GM18951 (cell line): ENCODE measurements around the gene GGACT.

Source experiments
- POLR2A ChIP-seq: IDR thresholded peaks from 4 replicates; pipeline ENCODE4 v1.6.1; 2011; ENCODE audit warnings: mild to moderate bottlenecking; ENCODE audit not compliant: insufficient read length, insufficient read depth; ENCODE audit errors: extremely low read depth
- in situ Hi-C: fragments of 300-500 bp; cut with MboI; formaldehyde crosslinking; loops from one replicate; pipeline ENCODE4 v1.12.0; 2022; ENCODE audit warnings: low sequenced_read_pairs, mixed read lengths, inconsistent platforms; ENCODE audit not compliant: unreplicated experiment

Gene GGACT

GRCh38 chr13:100560498-100561157 lies 28.0 kb downstream of the GGACT start:
- no peak for TF ChIP-seq POLR2A
- in situ Hi-C loops = loop anchor here (10.0 kb wide), 1 partner anchor 564 kb away; no protein-coding TSS in a partner anchor

DNA sequence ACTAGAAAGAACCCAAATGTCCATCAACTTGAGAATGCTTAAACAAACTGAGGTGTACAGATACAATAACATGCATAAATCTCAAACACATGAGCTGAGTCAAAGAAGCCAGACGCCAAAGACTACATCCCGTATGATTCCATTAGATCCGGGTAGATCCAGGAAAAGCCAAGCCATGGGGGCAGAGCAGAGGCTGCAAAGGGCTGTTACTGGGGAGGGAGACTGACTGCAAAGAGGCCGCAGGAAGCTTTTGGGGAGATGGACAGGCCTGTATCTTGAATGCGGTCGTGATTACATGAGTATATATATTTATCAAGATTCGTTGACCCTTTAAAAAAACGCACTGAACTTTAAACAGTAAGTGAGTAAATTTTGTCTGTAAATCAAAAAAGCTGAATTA lies 28.7 kb downstream of the GGACT start:
- in situ Hi-C loops = loop anchor here (10.0 kb wide), 1 partner anchor 565 kb away; no protein-coding TSS in a partner anchor
- no peak for TF ChIP-seq POLR2A

- no peak for TF ChIP-seq POLR2A
- in situ Hi-C loops = no loop called here
Observed at GRCh38 chr13:100552755-100553154, 35.8 kb downstream of the GGACT start.

GRCh38 chr13:100549316-100549715 lies 39.3 kb downstream of the GGACT start:
- no peak for TF ChIP-seq POLR2A
- in situ Hi-C loops = no loop called here

- TF ChIP-seq POLR2A = no peak
- in situ Hi-C loops = no loop called here
Observed at GRCh38 chr13:100547791-100548201, 40.8 kb downstream of the GGACT start.

GRCh38 chr13:100546713-100547405 lies 41.7 kb downstream of the GGACT start:
- in situ Hi-C loops = no loop called here
- TF ChIP-seq POLR2A = no peak

- in situ Hi-C loops = no loop called here
- no peak for TF ChIP-seq POLR2A
Observed at GRCh38 chr13:100545684-100546061, 42.9 kb downstream of the GGACT start.

DNA sequence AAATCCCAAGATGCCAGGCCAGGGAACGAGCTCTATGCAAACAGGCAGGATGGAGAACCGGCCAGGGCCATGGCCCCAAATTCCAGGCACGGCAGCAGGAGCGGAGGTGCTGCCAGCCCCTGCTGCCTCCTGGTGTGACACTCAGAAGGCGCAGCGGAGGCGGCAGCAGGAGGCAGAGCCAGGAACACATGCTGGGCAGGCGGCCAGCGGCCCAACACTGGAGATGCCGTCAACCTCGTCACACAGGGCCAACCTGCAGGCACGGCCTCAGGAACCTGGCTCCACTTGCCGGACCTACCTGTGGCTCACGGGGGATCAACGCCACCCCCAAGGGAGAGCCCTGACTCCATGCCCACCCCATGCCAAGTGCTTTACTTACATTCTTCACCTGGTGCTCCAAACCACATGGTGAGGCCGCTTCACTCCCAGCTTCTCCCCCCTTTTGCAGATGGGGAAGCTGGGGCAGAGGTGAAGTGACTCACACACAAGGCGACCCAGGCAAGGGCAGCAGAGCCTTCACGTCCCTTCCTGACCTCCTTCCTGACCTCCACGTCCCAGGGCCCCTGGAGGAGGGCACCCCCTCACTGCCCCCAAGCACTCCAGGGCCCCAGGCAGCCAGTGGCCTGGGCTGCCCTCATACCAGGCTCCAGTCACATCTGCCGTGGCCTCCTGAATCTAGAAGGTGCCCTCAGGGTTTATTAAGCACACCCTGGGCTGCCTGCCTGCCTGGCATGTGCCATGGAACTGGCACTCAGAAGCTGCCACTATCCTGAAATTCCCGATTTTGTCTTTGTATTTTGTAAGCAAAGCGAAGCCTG lies 43.5 kb downstream of the GGACT start:
- in situ Hi-C loops = no loop called here
- TF ChIP-seq POLR2A = no peak

GRCh38 chr13:100543872-100544602 lies 44.6 kb downstream of the GGACT start:
- TF ChIP-seq POLR2A = no peak
- in situ Hi-C loops = no loop called here

- in situ Hi-C loops = no loop called here
- TF ChIP-seq POLR2A = no peak
Observed at GRCh38 chr13:100542826-100543156, 45.8 kb downstream of the GGACT start.

GRCh38 chr13:100541897-100542825 lies 46.4 kb downstream of the GGACT start:
- in situ Hi-C loops = no loop called here
- no peak for TF ChIP-seq POLR2A

DNA sequence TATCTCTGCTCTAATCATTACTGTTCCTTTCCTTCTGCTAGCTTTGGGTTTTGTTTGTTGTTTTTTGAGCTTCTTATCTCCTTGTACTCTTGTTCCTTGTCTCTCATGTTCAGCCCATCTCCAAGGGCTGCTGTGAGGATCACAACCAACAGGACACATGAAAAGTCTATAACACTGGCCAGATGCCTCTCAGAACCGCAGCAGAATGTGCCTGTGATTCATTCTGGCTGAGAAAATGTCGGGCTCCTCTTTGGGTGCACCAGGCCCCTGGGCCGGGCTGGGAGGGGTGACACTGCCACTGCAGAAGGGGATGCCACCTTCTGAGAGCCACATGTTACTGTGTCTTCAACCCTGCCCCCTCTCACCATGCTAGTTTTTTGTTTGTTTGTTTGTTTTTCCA lies 48.0 kb downstream of the GGACT start:
- no peak for TF ChIP-seq POLR2A
- in situ Hi-C loops = no loop called here
